ENCODE results near the gene LYL1. TPM values are rescaled to one million over a fixed set of nuclear protein-coding genes. Genes with fewer than 3 reads are reported as not detected.
A peak's percentile ranks its signal among the peaks of the same experiment; 100 is the strongest.
"Not testable (repeated sequence)": the region's sequence is repeated elsewhere in the genome, so short reads cannot be mapped to it uniquely, and the experiment has no call there.

Gene LYL1
- total RNA-seq, 4 donors from 2014 or later = 4.2 to 10.9 (median 7.7) TPM

DNA sequence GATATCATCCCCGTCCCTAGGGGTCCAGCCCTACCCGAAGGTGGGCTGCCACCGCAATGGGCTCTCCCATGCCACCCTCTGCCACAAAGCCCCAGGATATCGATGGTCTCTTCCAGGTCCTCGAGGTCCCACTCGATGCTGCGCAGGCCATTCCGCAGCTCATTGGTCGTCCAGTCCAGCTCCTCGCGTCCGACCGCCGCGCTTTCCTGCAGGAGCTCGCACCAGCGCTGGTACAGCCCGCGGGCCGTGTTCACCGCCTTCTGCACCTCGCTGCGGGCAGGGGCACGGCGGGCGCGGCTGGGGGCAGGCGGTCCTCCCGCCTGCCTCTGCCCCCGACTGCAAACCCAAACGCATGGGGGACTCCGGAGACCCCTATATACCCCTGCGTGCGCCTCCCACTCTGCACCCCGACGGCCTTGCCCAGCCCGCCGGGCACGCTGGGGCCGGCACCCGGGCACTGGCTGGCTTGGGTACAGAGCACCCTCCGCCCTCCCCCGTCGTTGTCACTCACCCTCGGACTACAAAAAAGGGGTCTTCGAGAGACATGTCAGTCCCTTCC lies 47.0 kb upstream of the LYL1 start:
- intact Hi-C loops (cut with DNase I) = loop anchor here (5.0 kb wide), 1 partner anchor 37 kb away; no protein-coding TSS in a partner anchor

DNA sequence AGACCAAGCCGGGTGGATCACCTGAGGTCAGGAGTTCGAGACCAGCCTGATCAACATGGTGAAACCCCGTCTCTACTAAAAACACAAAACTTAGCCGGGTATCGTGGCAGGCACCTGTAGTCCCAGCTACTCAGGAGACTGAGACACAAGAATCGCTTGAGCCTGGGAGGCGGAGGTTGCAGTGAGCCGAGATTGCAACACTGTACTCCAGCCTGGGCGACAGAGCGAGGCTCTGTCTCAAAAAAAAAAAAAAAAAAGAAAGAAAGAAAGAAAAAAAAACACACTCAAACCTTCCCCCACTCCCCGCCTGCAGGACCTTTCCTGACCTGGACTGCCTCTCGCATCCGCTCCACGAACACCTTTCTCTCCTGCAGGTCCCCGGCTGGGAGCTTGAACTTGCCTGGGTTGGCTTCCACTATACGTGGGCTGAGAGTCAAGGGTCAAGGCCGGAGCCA lies 46.5 kb upstream of the LYL1 start:
- peak overlapping the region in 2 of 3 donors; percentile 98 to 99 for H3K27ac ChIP-seq
- H3K36me3 ChIP-seq = peaks cover 10 to 23% of the 10 kb centered on the region in 2 donors
- DNase-seq = peak; percentile 30 to 49
- 19 to 26% methylated on average over 17 of the region's 17 CpGs for WGBS, 2 donors
- not testable (repeated sequence) for H3K27me3 ChIP-seq, H3K4me1 ChIP-seq, H3K9me3 ChIP-seq
- intact Hi-C loops (cut with DNase I) = loop anchor here (5.0 kb wide), 1 partner anchor 37 kb away; no protein-coding TSS in a partner anchor
- peak overlapping the region in 2 of 3 donors; percentile 54 to 79 for H3K4me3 ChIP-seq (replicated peaks in 1 of 3)

More for the DNA sequence above, 47.0 kb upstream of the LYL1 start:
- H3K4me3 ChIP-seq (replicated peaks in 1 of 3) = peak overlapping the region; percentile 54 to 79 (median 62)
- no peaks in the 10 kb centered on the region for H3K27me3 ChIP-seq
- TF ChIP-seq POLR2A (IDR thresholded peaks at IDR 0.05) = no peak
- TF ChIP-seq, protein P1, sequence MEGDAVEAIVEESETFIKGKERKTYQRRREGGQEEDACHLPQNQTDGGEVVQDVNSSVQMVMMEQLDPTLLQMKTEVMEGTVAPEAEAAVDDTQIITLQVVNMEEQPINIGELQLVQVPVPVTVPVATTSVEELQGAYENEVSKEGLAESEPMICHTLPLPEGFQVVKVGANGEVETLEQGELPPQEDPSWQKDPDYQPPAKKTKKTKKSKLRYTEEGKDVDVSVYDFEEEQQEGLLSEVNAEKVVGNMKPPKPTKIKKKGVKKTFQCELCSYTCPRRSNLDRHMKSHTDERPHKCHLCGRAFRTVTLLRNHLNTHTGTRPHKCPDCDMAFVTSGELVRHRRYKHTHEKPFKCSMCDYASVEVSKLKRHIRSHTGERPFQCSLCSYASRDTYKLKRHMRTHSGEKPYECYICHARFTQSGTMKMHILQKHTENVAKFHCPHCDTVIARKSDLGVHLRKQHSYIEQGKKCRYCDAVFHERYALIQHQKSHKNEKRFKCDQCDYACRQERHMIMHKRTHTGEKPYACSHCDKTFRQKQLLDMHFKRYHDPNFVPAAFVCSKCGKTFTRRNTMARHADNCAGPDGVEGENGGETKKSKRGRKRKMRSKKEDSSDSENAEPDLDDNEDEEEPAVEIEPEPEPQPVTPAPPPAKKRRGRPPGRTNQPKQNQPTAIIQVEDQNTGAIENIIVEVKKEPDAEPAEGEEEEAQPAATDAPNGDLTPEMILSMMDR (IDR thresholded peaks at IDR 0.05) = no peak
- peaks cover 6 to 18% of the 10 kb centered on the region in 2 donors for H3K36me3 ChIP-seq
- H3K9me3 ChIP-seq = no peaks in the 10 kb centered on the region
- peaks cover 4 to 5% of the 10 kb centered on the region in 2 donors for H3K4me1 ChIP-seq
- 0 to 1% methylated on average over 3 to 18 of the region's 46 CpGs for WGBS, 2 donors
- H3K27ac ChIP-seq = peak overlapping the region; percentile 83 to 99 (median 98)
- peak; percentile 63 to 73 for DNase-seq

DNA sequence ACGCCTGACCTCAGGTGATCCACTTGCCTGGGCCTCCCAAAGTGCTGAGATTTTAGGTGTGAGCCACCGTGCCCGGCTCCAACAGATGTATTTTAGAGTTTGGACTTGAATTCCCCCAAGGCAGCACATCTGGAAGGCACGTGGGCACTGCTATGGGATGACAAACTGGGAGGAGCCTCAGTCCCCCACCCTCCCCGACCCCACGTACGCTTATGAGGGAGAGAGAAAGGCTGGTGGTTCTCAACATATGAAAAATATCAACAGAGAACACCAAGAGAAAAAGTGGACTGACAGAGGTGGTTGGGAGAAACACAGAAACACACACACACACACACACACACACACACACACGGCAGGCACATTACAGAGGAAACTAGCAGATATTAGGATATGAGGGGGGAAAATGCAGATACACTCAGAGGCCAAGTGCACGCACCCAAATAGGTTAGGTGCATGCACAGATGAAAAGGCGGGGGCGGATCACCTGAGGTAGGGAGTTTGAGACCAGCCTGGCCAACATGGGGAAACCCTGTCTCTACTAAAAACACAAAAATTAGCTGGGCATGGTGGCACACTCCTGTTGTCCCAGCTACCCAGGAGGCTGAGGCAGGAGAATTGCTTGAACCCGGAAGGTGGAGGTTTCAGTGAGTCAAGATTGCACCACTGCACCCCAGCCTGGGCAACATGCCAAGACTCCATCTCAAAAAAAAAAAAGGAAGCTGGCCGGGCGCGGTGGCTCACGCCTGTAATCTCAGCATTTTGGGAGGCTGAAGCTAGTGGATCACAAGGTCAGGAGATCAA lies 44.3 kb upstream of the LYL1 start:
- no peak overlapping the region for H3K27ac ChIP-seq
- WGBS, 2 donors = 76 to 80% methylated on average over 16 of the region's 16 CpGs
- peaks cover 14% of the 10 kb centered on the region in 2 donors for H3K36me3 ChIP-seq
- no peak for DNase-seq
- H3K4me3 ChIP-seq (replicated peaks in 1 of 3) = no peak overlapping the region
- no peaks in the 10 kb centered on the region for H3K9me3 ChIP-seq
- intact Hi-C loops (cut with DNase I) = loop anchor here (5.0 kb wide), 1 partner anchor 35 kb away; no protein-coding TSS in a partner anchor
- TF ChIP-seq, protein P1 (IDR thresholded peaks at IDR 0.05) = no peak
- TF ChIP-seq POLR2A (IDR thresholded peaks at IDR 0.05) = no peak
- H3K27me3 ChIP-seq = no peaks in the 10 kb centered on the region
- H3K4me1 ChIP-seq = peaks cover 4 to 5% of the 10 kb centered on the region in 2 donors

DNA sequence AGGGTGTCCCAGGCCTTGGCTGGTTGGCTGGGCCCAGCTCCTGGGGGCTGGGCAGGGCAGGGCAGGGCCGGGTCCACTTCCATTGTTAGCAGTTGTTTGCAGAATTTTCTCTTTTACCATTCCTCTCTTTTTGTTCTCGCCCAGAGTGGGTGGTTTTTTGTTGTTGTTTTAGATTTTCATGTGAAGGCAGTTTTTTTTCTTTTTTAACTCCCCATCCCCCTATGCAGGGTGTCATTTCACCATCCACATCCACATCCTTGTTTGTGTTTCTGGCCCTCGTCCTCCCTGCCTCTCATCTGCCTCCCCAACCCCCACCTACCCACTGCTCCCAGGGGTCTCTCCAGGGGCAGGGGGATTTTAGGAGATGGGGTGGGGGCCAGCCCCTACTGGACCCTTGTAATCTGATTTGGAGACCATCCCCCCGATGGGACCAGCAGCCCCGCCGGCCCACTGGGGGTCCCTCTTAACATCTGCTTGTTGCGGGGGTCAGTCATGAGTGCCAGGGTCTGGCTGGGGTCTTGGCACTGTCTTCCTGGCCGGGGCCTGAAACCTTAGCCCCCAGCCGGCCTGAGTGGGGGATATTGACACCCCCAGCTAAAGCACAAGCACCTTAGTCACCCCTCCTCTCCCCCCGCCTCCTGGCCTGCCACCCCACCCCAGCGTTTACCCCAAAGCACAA lies 37.1 kb upstream of the LYL1 start:
- TF ChIP-seq, protein P1 (IDR thresholded peaks at IDR 0.05) = no peak
- TF ChIP-seq POLR2A (IDR thresholded peaks at IDR 0.05) = no peak
- intact Hi-C loops (cut with DNase I) = no loop called here
- 82 to 88% methylated on average over 5 to 9 of the region's 11 CpGs for WGBS, 2 donors
- Histone ChIP-seq H3K4me1 (peaks cover 0 to 5% of the 10 kb centered on the region in 2 donors), H3K27ac (no peak overlapping the region), H3K9me3 (no peaks in the 10 kb centered on the region), H3K4me3 (replicated peaks in 1 of 3) (no peak overlapping the region), H3K36me3 (peaks cover 35 to 41% of the 10 kb centered on the region in 2 donors), H3K27me3 (no peaks in the 10 kb centered on the region)
- no peak for DNase-seq

DNA sequence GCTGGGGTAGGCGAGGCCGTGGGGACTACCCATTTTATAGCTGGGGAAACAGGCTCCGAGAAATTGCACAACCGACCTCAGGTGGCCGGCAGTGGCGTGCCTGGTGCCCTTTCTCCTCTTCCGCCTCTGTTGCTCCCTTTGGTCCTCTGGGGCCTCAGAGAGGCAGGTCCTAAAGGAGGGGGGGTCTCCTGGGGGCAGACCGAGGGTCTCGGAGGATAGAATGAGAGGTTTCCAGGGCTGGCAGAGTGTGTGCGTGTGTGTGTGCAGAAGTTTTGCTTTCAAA lies 36.2 kb upstream of the LYL1 start:
- Histone ChIP-seq H3K27ac (no peak overlapping the region), H3K27me3 (no peaks in the 10 kb centered on the region), H3K4me1 (peaks cover 6 to 12% of the 10 kb centered on the region in 2 donors), H3K36me3 (peaks cover 27 to 33% of the 10 kb centered on the region in 2 donors), H3K4me3 (replicated peaks in 1 of 3) (no peak overlapping the region), H3K9me3 (no peaks in the 10 kb centered on the region)
- 88 to 91% methylated on average over 10 of the region's 10 CpGs for WGBS, 2 donors
- intact Hi-C loops (cut with DNase I) = no loop called here
- no peak for DNase-seq
- no peak for TF ChIP-seq POLR2A (IDR thresholded peaks at IDR 0.05)
- TF ChIP-seq, protein P1 (IDR thresholded peaks at IDR 0.05) = no peak

All from thyroid gland (tissue), 4 donors.